DND-41 (cell line): Measurements from ENCODE around the gene CCDC77.

Source experiments
- EZH2 ChIP-seq: IDR thresholded peaks from 3 replicates; pipeline ENCODE4 v1.6.1; 2012; ENCODE audit warnings: borderline replicate concordance, low read depth, mild to moderate bottlenecking, moderate library complexity, low read length, inconsistent platforms; ENCODE audit not compliant: severe bottlenecking
- TF ChIP-seq, protein P1 (sequence below): IDR thresholded peaks from 2 replicates; pipeline ENCODE4 v1.5.1; 2012; ENCODE audit warnings: borderline replicate concordance, low read length, moderate library complexity, mild to moderate bottlenecking; ENCODE audit not compliant: poor library complexity, severe bottlenecking; ENCODE audit errors: extremely low read depth

DNA sequence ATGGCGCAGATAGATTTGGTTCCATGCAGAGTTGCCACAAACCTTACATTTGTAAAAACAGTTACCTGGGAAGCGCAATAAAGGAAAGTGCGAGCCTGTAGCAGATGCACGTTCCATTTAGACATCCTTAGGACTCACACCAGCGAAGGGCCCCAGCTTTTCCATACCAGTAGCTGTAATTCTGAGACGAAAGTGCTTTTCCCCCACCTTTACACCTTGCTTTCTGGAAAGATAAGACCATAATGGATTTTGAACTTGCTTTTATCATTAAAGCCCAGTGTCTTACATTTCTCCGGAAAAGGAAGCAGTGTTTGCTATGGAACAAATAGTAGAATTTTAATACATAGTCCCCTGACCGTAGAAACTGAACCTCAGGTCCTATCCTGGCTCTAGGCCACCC, 616 bp upstream of the CCDC77 start:
- TF ChIP-seq, protein P1, sequence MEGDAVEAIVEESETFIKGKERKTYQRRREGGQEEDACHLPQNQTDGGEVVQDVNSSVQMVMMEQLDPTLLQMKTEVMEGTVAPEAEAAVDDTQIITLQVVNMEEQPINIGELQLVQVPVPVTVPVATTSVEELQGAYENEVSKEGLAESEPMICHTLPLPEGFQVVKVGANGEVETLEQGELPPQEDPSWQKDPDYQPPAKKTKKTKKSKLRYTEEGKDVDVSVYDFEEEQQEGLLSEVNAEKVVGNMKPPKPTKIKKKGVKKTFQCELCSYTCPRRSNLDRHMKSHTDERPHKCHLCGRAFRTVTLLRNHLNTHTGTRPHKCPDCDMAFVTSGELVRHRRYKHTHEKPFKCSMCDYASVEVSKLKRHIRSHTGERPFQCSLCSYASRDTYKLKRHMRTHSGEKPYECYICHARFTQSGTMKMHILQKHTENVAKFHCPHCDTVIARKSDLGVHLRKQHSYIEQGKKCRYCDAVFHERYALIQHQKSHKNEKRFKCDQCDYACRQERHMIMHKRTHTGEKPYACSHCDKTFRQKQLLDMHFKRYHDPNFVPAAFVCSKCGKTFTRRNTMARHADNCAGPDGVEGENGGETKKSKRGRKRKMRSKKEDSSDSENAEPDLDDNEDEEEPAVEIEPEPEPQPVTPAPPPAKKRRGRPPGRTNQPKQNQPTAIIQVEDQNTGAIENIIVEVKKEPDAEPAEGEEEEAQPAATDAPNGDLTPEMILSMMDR: no peak
- no peak for TF ChIP-seq EZH2
